ENCODE data around the gene SLCO2A1.

SLCO2A1 gene

DNA sequence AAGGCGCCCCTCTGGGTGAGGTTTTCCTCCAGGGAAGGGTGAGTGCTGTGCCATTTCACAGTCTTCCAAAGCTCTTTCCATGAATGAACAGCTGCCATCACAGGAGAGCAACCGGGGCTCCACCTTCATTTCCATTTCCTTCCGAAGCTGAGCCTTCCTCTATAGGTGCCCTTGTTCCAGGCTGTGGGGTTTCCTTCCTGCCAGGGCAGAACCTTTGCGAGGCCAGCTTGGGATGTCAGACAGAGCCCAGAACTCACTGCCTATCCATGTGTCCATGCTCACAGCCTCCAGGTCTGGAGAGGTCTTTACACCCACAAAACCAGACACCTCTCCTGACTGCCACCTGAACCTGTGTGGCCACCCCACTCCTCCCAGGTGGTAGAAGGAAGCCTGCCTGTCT is 49.2 kb downstream of the SLCO2A1 start:
- DNase-seq (ENCODE audit: low spot score), result no peak

DNA sequence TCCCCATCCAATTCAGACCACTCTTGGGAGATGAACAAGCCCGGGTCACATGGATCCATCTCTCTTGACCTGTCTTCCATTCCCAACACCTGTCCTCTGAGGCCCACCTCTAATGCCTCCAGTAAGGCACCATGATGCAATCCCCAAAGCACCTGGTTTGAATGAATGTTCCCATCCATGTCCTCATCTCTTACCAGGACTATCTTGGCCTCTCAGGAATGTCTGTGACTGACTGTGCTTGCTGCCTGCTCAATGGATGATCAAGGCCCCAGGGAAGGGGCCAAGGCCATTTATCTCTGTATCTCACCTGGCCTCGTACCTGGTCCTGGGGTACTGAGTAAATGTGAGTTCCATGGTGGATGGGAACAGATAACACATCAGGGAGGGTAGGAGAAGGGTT is 49.7 kb downstream of the SLCO2A1 start:
- DNase-seq (ENCODE audit: low spot score), result no peak

DNA sequence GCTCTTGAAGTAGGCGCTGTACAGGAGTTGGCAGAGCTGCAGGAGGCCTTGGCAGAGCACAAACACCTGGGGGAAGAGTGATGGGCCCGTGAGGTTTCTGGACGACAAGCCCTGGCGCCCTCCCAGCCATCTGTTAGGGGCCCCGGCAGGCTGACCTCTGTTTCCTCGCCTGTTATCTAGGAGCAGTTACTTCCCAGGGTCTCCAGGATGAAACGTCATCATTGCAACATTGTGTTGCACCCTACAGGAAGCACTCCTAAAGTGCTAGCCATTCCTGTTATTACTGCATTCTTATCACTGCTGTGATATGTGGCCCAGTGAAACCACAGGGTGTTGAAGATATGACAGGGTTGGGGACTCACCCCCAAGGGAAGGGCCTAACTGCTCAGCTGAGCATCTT is 50.2 kb downstream of the SLCO2A1 start:
- no peak for DNase-seq (ENCODE audit: low spot score)

GRCh38 chr3:133977568-133977967 is 52.2 kb downstream of the SLCO2A1 start:
- DNase-seq (ENCODE audit: low spot score), result no peak

DNA sequence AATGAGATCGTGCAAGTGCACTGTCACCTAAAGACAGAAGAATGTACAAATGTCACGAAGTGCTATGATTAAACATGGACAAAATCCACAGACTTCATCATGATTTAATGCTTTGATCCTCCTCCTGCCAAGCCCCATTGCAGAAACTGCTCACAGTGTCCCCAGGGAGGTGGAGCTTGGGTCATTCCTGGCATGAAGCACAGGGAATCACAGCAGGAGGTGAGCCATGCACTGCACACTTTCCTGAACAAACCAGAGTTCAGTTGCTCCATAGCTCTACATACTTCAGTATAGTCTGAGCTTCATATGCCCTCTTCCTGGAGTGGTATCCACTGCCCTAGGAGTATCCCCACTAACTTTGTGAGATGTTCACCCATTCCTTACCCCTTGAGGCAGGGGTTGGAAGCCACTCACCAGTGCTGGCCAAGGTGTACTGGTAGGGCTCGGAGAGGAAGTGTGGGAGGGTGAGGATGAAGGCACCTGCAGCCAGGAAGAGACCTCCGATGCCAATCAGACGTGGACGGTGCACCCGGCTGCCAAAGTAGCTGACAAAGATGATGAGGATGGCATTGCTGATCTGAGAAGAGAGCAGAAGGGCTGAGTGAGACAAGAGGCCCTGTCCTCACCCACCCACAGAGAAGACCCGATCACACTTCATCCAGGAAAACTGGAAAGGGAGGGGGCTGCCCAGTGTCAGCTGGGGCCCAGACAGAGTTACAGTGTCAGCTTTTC is 56.3 kb downstream of the SLCO2A1 start:
- DNase-seq (ENCODE audit: low spot score), result no peak

DNA sequence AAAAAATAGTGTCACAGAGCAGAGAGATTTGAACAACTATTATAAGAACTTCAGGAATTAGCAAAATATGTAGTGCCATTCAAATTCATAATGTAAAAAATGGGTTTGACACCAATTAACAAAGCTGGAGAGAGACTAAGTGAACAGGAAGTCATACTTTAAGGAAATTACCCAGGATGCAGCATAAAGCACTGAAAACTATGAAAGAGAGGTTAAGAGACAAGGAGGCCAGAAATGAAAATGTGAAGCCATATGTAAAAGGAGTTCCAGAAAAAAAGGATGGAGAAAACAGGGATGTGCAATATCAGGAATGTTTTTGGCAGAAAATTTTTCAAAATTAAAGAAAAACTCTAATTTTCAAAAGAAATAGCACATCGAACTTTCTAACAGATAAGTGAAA is 57.6 kb downstream of the SLCO2A1 start:
- DNase-seq (ENCODE audit: low spot score), result no peak

GRCh38 chr3:133970916-133971315 is 58.8 kb downstream of the SLCO2A1 start:
- DNase-seq (ENCODE audit: low spot score), result no peak

DNA sequence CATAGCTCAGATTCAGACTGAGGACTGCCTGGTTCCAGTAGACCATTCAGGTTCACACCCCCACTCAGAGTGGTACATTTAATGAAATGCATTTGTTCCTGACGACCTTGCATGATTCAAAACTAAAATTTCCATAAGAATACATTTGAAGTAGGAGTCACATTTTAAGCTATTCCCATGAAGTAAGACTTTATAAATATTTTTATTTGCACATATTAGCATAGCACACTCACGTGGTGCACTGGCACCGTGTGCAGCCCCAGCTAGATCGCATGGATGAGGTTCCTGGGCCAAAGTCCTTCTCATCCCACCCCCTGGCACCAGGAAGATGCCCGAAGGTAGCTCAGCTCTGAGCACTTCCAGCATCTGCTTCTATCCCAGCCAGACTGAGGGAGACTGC is 59.4 kb downstream of the SLCO2A1 start:
- DNase-seq (ENCODE audit: low spot score), result no peak

DNA sequence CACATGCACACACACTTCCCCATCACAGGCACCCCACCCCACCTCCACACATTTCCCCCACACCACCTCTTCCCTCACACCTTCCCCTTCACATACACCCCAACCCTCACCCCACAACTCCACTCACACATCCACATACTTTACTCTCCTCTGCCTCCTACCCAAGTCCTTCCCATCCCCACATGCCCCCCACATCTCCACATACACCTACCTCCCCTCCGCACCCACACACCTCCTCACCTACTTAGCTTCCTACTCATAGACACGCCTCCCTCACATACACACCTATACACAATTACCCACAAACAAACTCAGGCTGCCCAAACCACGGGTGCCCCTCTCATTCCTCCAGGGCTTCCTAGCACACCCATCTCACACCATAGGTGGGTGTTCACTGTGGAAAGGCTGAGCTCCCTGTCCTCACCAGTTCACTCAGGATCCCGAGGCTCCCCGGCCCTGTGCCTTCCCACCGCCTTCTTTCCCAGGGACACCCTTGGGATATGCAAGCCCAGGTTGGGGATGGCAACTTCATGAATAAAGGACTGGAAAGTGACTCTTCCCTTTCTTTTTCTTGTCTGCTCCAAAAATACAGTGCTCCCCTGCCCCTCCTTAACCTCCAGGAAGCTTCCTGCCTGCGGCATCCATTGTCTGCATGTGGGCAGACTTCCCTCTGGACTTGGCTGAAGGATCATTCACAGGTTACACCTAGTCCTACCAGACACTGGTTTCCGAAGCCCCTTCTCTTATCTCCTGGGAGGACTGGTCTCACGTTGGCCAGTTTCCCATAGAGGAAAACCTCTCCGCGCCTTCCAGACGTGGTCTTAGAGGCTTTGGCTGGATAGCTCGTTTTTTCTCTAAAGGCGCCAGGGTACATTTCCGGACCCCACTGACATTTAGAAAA is 61.5 kb downstream of the SLCO2A1 start:
- no peak for DNase-seq (ENCODE audit: low spot score)

GRCh38 chr3:133966954-133967353 is 62.8 kb downstream of the SLCO2A1 start:
- DNase-seq (ENCODE audit: low spot score), result no peak

DNA sequence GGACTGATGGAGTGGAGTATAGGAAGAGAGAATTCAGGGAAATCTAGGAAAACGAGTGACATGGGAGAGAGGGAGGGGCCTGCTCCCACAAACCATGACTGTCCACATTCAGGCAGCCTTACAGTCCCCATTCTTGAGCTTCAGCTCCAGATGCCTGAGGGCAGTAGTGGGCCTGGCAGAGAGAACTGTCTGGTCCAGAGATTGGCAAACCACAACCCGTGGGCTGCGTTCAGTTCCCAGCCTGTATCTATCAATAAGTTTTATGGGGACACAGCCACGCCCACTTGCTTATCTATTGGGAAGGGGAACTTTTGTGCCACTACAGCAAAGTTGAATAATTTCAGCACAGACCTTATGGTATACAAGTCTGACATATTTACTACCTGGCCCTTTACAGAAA is 63.8 kb downstream of the SLCO2A1 start:
- DNase-seq (ENCODE audit: low spot score), result no peak

DNA sequence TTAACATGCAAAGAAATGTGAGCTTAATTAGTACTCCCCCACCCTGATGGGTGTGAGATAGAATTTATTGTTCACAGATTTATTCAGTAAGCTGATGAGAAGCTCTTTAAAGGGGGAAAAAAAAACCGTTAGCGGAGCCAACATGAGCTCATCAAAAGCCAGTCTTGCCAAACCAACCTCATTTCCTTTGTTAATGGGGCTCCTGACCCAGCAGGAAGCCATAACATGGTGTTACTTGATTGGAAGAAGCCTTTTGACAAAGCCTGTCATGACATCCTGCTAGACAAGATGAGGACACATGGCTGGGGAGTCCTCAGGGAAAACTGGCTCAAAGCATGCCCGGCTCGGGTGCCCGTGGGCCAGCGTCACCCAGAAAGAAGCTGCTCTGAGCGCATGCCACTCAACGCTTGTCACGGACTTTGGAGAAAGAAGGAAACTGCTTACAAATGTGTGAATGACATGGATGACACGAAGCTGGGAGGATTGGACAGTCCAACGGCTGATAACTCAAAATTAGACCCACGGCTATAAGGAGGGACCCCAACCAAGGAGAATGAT is 64.6 kb downstream of the SLCO2A1 start:
- DNase-seq (ENCODE audit: low spot score), result no peak

DNA sequence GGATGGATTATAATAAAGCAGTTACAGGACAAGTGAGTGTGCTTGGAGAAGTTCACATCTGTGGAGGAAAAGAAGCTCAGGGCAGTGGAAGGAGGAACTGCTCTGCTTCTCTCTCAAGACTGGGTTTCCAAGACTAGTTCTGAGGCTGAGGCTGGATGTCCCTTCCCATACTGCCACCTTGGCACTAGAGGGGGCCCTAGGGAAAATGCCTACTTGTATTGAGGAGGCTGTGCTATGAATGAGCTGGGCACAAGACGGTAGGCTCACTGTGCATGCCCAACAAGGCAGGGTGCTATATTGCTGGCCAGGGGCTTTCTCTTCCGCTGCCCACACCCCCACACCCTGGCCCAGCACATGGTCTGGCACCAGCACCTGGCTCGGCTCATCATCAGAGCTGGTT is 65.2 kb downstream of the SLCO2A1 start:
- no peak for DNase-seq (ENCODE audit: low spot score)

DNA sequence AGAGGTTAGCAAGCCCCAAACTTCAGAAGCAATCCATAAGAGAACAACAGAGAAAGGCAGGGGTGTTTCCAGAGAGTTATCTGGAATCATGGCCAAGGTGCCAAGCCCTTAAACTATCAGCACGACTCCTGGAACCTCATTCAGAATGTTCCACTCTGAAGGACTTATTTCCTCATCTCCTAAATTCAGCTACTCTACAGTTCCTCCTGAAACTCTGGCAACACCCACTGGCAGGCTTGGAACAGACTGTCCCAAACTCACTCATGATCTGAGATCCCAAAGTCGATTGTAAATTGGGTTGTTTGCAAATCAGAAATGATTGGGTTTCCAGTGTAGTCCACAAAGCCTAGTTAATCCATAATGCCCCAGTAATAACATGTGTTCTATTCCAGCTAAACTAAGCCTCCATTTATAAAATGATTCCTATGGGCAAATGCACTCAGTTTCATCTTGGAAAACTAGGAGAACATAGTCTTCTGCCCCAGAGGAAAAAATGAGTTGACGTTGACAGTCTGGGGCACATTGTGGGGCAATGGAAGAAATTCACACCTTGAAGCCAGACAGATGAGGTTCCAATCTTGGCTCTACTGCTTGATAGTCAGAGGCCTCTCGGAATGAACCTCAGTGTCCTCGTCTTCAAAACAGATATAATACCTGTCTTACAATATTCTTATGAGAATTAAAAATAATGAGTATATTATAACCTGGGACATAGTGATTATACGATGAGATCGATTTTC is 65.9 kb downstream of the SLCO2A1 start:
- no peak for DNase-seq (ENCODE audit: low spot score)

GRCh38 chr3:133962849-133963248 is 66.9 kb downstream of the SLCO2A1 start:
- no peak for DNase-seq (ENCODE audit: low spot score)

GRCh38 chr3:133958071-133958805 is 71.5 kb downstream of the SLCO2A1 start:
- DNase-seq (ENCODE audit: low spot score), result no peak

GRCh38 chr3:133956982-133957381 is 72.7 kb downstream of the SLCO2A1 start:
- no peak for DNase-seq (ENCODE audit: low spot score)

GRCh38 chr3:133956353-133956752 is 73.4 kb downstream of the SLCO2A1 start:
- no peak for DNase-seq (ENCODE audit: low spot score)

DNA sequence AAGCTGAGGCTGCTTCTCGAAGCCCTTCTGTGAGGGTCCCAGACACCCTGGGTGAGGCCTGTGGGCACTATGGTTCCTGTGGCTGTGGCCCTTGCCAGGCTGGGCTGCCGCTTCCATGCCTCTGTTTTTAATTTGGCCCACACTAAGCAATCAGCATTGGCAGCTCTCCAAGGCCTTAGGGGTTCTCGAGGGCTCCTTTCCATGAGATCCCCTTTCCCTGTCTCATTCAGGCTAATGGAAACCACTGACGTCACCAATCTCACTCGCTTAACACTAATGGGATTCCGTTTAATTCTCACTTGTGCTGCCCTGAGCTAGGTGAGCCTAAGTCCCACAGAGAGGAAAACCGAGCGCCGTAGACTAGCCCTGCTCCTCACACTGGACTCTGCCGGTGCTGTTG is 73.8 kb downstream of the SLCO2A1 start:
- no peak for DNase-seq (ENCODE audit: low spot score)

DNA sequence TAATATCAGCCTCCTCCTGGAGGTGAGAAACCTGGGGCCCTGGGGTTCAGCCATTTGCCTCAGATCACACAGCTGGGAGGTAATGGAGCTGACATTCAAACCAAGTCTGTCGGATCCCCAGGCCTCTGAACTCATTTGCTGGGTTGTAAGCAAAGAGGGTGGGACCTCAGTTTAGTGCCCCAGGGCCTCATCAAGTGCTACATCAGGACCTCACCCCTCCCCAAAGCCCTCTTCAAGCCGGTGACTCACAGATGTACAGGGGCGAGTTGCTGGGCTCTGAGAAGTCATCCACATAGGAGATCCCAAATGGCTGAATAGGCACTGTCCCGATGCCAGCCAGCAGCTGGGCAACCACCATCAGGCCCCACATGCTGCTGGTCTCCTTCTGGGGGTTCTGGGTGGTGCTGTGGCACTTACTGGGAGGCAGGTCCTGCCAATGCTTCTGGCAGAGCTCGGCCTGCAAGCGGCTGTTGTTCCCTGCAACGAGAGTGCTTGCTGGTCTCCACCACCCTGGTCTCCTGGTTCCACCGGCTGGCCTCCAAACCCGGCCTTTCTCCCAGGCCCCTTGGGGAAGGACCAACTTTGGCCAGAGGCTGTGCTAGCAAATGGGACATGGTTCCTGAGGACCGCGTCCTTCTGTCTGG is 74.9 kb downstream of the SLCO2A1 start:
- DNase-seq (ENCODE audit: low spot score), result no peak

DNA sequence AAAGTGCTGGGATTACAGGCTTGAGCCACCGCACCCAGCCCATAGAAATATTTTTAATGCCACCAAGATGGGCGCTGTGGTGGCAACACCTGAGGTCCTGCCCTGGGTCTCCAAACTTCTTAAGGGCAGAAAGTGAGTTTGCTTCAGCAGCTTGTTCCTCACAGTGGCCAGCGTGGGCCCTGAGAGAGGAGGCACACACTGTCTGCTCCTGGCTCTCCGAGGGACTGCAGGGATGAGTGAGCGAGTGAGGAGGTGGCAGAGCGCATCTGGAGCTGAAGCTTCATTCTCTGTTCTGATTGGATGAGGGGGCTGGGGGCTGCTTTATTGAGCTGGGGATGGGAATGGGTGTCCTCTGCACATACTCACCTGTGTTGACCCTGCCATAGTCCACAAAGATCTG is 76.4 kb downstream of the SLCO2A1 start:
- DNase-seq (ENCODE audit: low spot score), result no peak
